ENCODE measurements around the gene CHD6. TPM values are rescaled to one million over a fixed set of nuclear protein-coding genes. Genes with fewer than 3 reads are reported as not detected.

CHD6 gene
- total RNA-seq, 2 donors from 2014 or later = 40.9 to 72.0 TPM

DNA sequence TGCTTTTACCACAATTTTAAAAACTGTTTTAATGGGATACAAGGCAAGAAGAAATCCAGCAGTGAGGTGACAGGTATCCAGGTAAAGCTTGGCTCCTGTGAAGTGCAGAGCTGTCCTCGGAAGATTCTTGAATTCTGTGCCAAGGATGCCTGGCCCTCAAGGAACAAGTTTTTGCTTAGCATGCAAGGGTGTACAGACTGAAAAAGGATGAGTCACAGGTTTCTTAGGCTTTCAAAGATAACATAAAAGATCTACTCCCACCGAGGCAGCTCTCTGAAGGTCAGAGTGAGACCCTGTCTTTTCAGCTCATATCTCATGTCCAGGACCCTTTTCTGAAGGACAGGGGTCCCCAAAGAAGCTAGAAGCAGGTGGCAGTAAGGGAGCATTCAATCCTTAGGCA, 83.3 kb downstream of the CHD6 start:
- intact Hi-C loops (cut with DNase I) = no loop called here
- Histone ChIP-seq H3K4me1 (replicated peaks) (peaks cover 8% of the 10 kb centered on the region), H3K4me3 (no peak overlapping the region), H3K36me3 (no peaks in the 10 kb centered on the region), H3K27ac (no peak overlapping the region), H3K9me3 (no peaks in the 10 kb centered on the region), H3K27me3 (replicated peaks; ENCODE audit: insufficient read depth) (no peaks in the 10 kb centered on the region)
- TF ChIP-seq POLR2A (IDR thresholded peaks at IDR 0.05) (no peak), POLR2AphosphoS5 (IDR thresholded peaks at IDR 0.05) (no peak)
- TF ChIP-seq, protein P1, sequence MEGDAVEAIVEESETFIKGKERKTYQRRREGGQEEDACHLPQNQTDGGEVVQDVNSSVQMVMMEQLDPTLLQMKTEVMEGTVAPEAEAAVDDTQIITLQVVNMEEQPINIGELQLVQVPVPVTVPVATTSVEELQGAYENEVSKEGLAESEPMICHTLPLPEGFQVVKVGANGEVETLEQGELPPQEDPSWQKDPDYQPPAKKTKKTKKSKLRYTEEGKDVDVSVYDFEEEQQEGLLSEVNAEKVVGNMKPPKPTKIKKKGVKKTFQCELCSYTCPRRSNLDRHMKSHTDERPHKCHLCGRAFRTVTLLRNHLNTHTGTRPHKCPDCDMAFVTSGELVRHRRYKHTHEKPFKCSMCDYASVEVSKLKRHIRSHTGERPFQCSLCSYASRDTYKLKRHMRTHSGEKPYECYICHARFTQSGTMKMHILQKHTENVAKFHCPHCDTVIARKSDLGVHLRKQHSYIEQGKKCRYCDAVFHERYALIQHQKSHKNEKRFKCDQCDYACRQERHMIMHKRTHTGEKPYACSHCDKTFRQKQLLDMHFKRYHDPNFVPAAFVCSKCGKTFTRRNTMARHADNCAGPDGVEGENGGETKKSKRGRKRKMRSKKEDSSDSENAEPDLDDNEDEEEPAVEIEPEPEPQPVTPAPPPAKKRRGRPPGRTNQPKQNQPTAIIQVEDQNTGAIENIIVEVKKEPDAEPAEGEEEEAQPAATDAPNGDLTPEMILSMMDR (IDR thresholded peaks at IDR 0.05) = no peak
- WGBS = 72% methylated on average over 2 of the region's 2 CpGs
- DNase-seq (ENCODE audit: low spot score) = no peak

DNA sequence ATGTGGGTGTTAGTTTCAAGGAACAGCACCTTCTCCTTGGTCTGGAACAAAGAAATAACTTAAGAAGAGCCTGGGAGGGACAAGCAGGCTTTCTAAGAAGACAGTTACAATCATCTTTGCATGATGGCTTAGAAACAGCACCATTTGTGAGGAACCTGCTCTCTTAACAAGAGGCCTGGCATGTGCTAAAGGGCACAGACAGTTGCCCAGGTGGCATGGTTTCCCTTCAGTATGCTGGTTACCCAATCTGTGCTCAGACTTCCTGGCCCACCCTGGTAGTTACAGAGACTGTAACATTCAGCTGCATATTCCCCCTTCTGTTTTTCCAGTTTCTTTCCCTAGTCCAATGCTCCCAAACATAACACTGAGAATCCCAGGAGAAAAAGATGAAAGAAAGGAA, 84.0 kb downstream of the CHD6 start:
- Histone ChIP-seq H3K4me1 (replicated peaks) (peaks cover 8% of the 10 kb centered on the region), H3K36me3 (no peaks in the 10 kb centered on the region), H3K9me3 (no peaks in the 10 kb centered on the region), H3K4me3 (no peak overlapping the region), H3K27me3 (replicated peaks; ENCODE audit: insufficient read depth) (no peaks in the 10 kb centered on the region), H3K27ac (peak overlapping the region in 1 of 2 donors; percentile 16)
- intact Hi-C loops (cut with DNase I) = no loop called here
- TF ChIP-seq POLR2AphosphoS5 (IDR thresholded peaks at IDR 0.05) (no peak), POLR2A (IDR thresholded peaks at IDR 0.05) (no peak)
- TF ChIP-seq, protein P1 (IDR thresholded peaks at IDR 0.05) = no peak
- DNase-seq (ENCODE audit: low spot score) = no peak

DNA sequence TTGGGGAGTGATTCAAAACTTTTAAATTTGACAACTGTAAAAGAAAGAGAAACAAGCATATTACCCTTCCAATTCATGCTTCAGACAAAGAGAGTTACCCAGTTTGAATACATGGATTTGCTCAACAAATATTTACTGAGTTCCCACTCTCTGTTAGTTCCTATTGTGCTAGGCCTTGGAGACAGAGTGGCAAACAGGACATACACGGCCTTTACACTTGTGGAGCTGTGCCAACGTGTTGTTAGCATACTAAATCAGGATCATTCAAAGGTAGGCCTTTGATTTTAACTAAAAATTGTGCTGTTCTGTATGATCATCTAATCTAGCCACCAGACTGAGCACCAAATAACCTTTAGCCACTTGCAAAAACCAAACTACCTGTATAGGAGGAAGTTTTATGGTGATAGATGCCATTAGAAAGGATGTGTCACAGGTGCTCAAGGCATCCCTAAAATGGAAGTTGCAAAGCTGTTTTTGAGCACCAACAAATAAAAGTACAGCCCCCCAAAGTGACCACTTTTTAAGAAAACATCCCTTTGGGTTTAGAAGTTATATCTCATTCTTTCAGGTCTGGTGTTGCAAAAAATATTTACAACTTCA, 84.5 kb downstream of the CHD6 start:
- Histone ChIP-seq H3K9me3 (no peaks in the 10 kb centered on the region), H3K27me3 (replicated peaks; ENCODE audit: insufficient read depth) (no peaks in the 10 kb centered on the region), H3K36me3 (no peaks in the 10 kb centered on the region), H3K4me1 (replicated peaks) (peaks cover 8% of the 10 kb centered on the region), H3K4me3 (no peak overlapping the region), H3K27ac (peak overlapping the region in 1 of 2 donors; percentile 24)
- TF ChIP-seq, protein P1 (IDR thresholded peaks at IDR 0.05) = no peak
- no peak for TF ChIP-seq POLR2AphosphoS5 (IDR thresholded peaks at IDR 0.05)
- TF ChIP-seq POLR2A (IDR thresholded peaks at IDR 0.05) = no peak
- intact Hi-C loops (cut with DNase I) = no loop called here
- peak; percentile 15 for DNase-seq (ENCODE audit: low spot score)
- WGBS = 42% methylated on average over 2 of the region's 2 CpGs

DNA sequence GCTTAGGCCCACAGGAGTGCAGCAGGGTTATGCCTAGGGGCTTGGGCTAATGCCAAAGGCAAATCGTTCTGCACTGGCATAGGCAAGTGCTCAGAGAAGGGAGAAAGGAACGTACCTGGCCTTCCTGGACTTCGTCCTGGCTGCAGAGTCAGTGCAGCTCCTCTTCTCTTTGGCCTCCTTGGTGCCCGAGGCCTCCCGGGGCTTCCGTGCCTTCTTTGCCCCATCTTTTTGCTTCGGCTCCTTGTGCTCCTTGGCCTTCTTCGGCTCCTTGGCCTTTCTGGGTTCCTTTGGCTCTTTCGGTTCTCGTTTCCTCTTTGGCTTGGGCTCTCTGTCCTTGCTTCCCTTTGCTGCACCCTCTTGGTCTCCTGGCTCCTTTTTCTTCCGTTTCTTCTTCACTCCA, 85.2 kb downstream of the CHD6 start:
- no peaks in the 10 kb centered on the region for H3K27me3 ChIP-seq (replicated peaks; ENCODE audit: insufficient read depth)
- peak overlapping the region in 1 of 2 donors; percentile 24 for H3K27ac ChIP-seq
- intact Hi-C loops (cut with DNase I) = no loop called here
- H3K36me3 ChIP-seq = no peaks in the 10 kb centered on the region
- DNase-seq (ENCODE audit: low spot score) = no peak
- H3K4me1 ChIP-seq (replicated peaks) = peaks cover 8% of the 10 kb centered on the region
- 85% methylated on average over 11 of the region's 11 CpGs for WGBS
- no peaks in the 10 kb centered on the region for H3K9me3 ChIP-seq
- TF ChIP-seq POLR2AphosphoS5 (IDR thresholded peaks at IDR 0.05) (no peak), POLR2A (IDR thresholded peaks at IDR 0.05) (no peak)
- TF ChIP-seq, protein P1 (IDR thresholded peaks at IDR 0.05) = no peak
- no peak overlapping the region for H3K4me3 ChIP-seq

DNA sequence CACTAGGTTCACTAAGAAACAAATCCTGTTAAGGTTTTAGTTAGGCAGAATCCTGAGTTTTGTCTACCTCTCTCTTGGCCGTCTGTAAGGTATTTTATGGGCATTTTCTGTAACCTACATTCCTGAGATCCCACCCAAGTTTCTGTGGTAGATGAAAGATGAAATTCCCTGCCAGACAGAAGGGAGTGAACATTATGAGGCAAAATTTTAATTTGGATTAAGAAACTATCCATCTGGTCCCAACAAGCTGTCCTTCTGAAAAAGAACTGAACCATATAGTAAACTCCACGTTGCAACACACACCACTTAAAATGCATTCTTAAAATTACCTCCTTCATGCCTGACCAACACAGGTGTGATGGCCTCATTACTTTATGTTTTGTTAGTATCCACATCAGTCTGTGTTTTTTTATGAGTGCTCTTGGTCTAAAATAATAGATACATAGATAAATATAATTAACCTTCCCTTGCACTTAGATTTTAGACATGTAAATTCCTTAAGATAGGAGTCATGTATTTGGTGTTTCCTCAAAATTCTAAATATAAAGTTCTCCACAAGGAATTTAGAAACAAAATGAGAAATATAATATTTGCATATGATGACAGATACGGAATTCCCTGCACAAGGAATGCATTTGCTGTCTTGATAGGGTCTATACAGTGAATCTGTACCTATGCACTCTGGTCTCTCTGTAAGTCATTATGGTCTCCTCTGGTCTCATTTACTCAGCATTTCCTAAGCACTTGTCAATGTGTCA, 86.5 kb downstream of the CHD6 start:
- H3K27me3 ChIP-seq (replicated peaks; ENCODE audit: insufficient read depth) = no peaks in the 10 kb centered on the region
- H3K27ac ChIP-seq = no peak overlapping the region
- 62% methylated on average over 3 of the region's 3 CpGs for WGBS
- DNase-seq (ENCODE audit: low spot score) = no peak
- peaks cover 8% of the 10 kb centered on the region for H3K4me1 ChIP-seq (replicated peaks)
- no peaks in the 10 kb centered on the region for H3K9me3 ChIP-seq
- intact Hi-C loops (cut with DNase I) = no loop called here
- TF ChIP-seq POLR2AphosphoS5 (IDR thresholded peaks at IDR 0.05) (no peak), POLR2A (IDR thresholded peaks at IDR 0.05) (no peak)
- TF ChIP-seq, protein P1 (IDR thresholded peaks at IDR 0.05) = no peak
- H3K36me3 ChIP-seq = no peaks in the 10 kb centered on the region
- H3K4me3 ChIP-seq = no peak overlapping the region

Measured in prostate gland (tissue), 2 donors.